K562 (cell line): ENCODE data around the gene ZNF407. TPM values are rescaled to one million over a fixed set of nuclear protein-coding genes. Genes with fewer than 3 reads are reported as not detected.

Experiments
- ATAC-seq: fragments of 200-7000 bp; cut with Tn5 transposase; 3 replicates; pipeline ENCODE4 v1.9.1; 2020; ENCODE audit warnings: moderate library complexity
- BruUV-seq: library from RNA; stranded (reverse); fragments of 400-500 nt; replicated peaks from 2 replicates; lab custom pipeline; 2021; lab: Mats Ljungman, UMichigan
- CTCF ChIA-PET: fragments of 300-600 bp; formaldehyde crosslinking; extraction: SDS; loops from one replicate; lab custom pipeline; 2021; ENCODE audit warnings: low intra/inter-chr PET ratio; lab: Yijun Ruan, JAX
- POLR2A ChIA-PET: fragments of 300-600, 350-650 bp; sonication (Branson Sonifier 250); formaldehyde crosslinking; extraction: SDS; loops from one replicate; lab custom pipeline; 2021; ENCODE audit warnings: antibody characterized with exemption, inconsistent platforms; lab: Yijun Ruan, JAX
- DNase-seq, 4 experiments: peaks; one replicate each; pipeline versions ENCODE4 v3.0.0 to v3.0.0-alpha.2; 2011 to 2018; ENCODE audit warnings: low spot score in 3 of 4, mixed read lengths in 3 of 4; ENCODE audit errors: extremely low read depth in 1 of 4
- FAIRE-seq: peaks from 2 replicates; lab custom pipeline; 2011; peaks lifted over from hg19 to GRCh38; lab: Jason Lieb, UNC
- H2AFZ ChIP-seq: 2 replicates; pipeline ENCODE4 v1.6.0; 2011; ENCODE audit warnings: low read depth, low read length, control low read depth, inconsistent platforms
- H3K27ac ChIP-seq: fragments of 200-600 bp; 3 replicates; pipeline ENCODE4 v1.8.0; 2011; ENCODE audit warnings: low read depth, mild to moderate bottlenecking, control low read depth, inconsistent platforms, low read length, moderate library complexity, mixed read lengths; ENCODE audit errors: extremely low read depth
- H3K27me3 ChIP-seq, 2 experiments: fragments of 300-600 bp in 1 of 2; 2 replicates in 1 of 2; 3 replicates in 1 of 2; pipeline versions ENCODE4 v1.6.0 to v1.8.0; 2011; ENCODE audit warnings: inconsistent platforms in 2 of 2, low read length in 2 of 2, mild to moderate bottlenecking in 1 of 2, mixed read lengths in 1 of 2, moderate library complexity in 1 of 2; ENCODE audit not compliant: control insufficient read depth in 2 of 2, insufficient read depth in 2 of 2
- H3K36me3 ChIP-seq: fragments of 300-600 bp; 3 replicates; pipeline ENCODE4 v1.8.0; 2011; ENCODE audit warnings: mild to moderate bottlenecking, low read length, inconsistent platforms; ENCODE audit not compliant: control insufficient read depth, insufficient read depth
- H3K4me1 ChIP-seq, 2 experiments: fragments of 200-600 bp in 1 of 2; replicated peaks in 1 of 2; 2 replicates in 1 of 2; 3 replicates in 1 of 2; pipeline versions ENCODE4 v1.5.1 to v1.8.0; 2011; ENCODE audit warnings: inconsistent platforms in 2 of 2, low read length in 2 of 2, mild to moderate bottlenecking in 1 of 2, mixed read lengths in 1 of 2, moderate library complexity in 1 of 2; ENCODE audit not compliant: control insufficient read depth in 2 of 2, insufficient read depth in 2 of 2
- H3K4me2 ChIP-seq: 2 replicates; pipeline ENCODE4 v1.6.1; 2011; ENCODE audit warnings: low read length, control low read depth, inconsistent platforms, mixed read lengths; ENCODE audit not compliant: insufficient read depth
- H3K4me3 ChIP-seq: fragments of 200-600 bp; sonication (generic), shearing (Covaris generic); 2 replicates; pipeline ENCODE4 v1.5.1; 2016; ENCODE audit warnings: control low read depth, inconsistent platforms
- H3K79me2 ChIP-seq: fragments of 200-600 bp; 3 replicates; pipeline ENCODE4 v1.8.0; 2011; ENCODE audit warnings: low read length, inconsistent platforms; ENCODE audit not compliant: control insufficient read depth, insufficient read depth
- H3K9ac ChIP-seq, 2 experiments: 2 replicates each; pipeline versions ENCODE4 v1.6.0 to v1.6.1; 2011; ENCODE audit warnings: low read depth in 2 of 2, low read length in 2 of 2, control low read depth in 1 of 2, inconsistent platforms in 1 of 2, mild to moderate bottlenecking in 1 of 2, mixed read lengths in 1 of 2; ENCODE audit not compliant: insufficient read depth in 1 of 2
- H3K9me1 ChIP-seq: one replicate; pipeline ENCODE4 v1.6.0; 2011; ENCODE audit warnings: inconsistent platforms, mild to moderate bottlenecking, low read length, moderate library complexity; ENCODE audit not compliant: control insufficient read depth, insufficient read depth
- H3K9me3 ChIP-seq: replicated peaks from 2 replicates; pipeline ENCODE4 v1.5.1; 2011; ENCODE audit warnings: low read depth, low read length, inconsistent platforms; ENCODE audit not compliant: control insufficient read depth, insufficient read depth
- H4K20me1 ChIP-seq: replicated peaks from 2 replicates; pipeline ENCODE4 v1.6.1; 2011; ENCODE audit warnings: low read length, inconsistent platforms, mixed read lengths; ENCODE audit not compliant: control insufficient read depth, insufficient read depth
- RBM25 ChIP-seq: fragments of 200-400 bp; formaldehyde crosslinking; IDR thresholded peaks from 2 replicates; pipeline ENCODE4 v1.6.1; 2018; ENCODE audit warnings: low read length, low read depth, moderate library complexity; ENCODE audit not compliant: severe bottlenecking
- whole genome bisulfite sequencing: fragments of 100-300 bp; shearing (Covaris generic); methylation state at CpG from one replicate; pipeline ENCODE4 v1.1.6; 2016; ENCODE audit warnings: low coverage, mixed read lengths; ENCODE audit not compliant: insufficient coverage; ENCODE audit errors: missing lambda C conversion rate; 5-methylcytosine and 5-hydroxymethylcytosine counted together
- in situ Hi-C: fragments of 300-500 bp; cut with MboI; formaldehyde crosslinking; loops from 4 replicates; pipeline ENCODE4 v1.15.0; 2018; ENCODE audit warnings: inconsistent platforms, mixed read lengths
- intact Hi-C: fragments of 100-400 bp; cut with micrococcal nuclease; formaldehyde crosslinking; loops from 2 replicates; pipeline ENCODE4 v1.14.2; 2022
- polyA plus RNA-seq, 8 experiments: library from polyadenylated mRNA; depleted of rRNA in 4 of 8; stranded (reverse) in 5 of 8; unstranded in 3 of 8; fragments of >200 nt; fragmentation: Nextera tagmentation in 2 of 8; fragmentation: Illumina TruSeq in 1 of 8; extraction: Ambion mirVana in 2 of 8; extraction: Trizol in 1 of 8; gene quantifications; 2 replicates each; pipeline versions ENCODE4 v1.2.1 to v1.2.3, GENCODE V29; 2011 to 2014; ENCODE audit warnings: inconsistent platforms in 1 of 8, missing spikeins in 1 of 8
- total RNA-seq, 7 experiments: library from RNA; depleted of rRNA in 6 of 7; stranded (reverse); fragments of >200 nt in 6 of 7; fragmentation: Illumina TruSeq in 2 of 7; extraction: Trizol in 2 of 7; gene quantifications; 2 replicates each; pipeline versions ENCODE4 v1.2.1 to v1.2.3, GENCODE V29; 2011 to 2021; ENCODE audit warnings: low replicate concordance in 1 of 7
- TF ChIP-seq, protein P1 (sequence below), 2 experiments: fragments of 450-650 bp; IDR thresholded peaks; 2 replicates each; pipeline ENCODE4 v1.6.1; 2018; ENCODE audit warnings: mild to moderate bottlenecking in 2 of 2, low read depth in 1 of 2; ENCODE audit not compliant: partially characterized antibody in 2 of 2

Gene ZNF407
- total and polyA plus RNA-seq, 9 of the 15 experiments (the other 6 are each of a cell fraction or from before 2014, with no cell fraction given), result 0.21 to 5.4 (median 2.3) TPM

DNA sequence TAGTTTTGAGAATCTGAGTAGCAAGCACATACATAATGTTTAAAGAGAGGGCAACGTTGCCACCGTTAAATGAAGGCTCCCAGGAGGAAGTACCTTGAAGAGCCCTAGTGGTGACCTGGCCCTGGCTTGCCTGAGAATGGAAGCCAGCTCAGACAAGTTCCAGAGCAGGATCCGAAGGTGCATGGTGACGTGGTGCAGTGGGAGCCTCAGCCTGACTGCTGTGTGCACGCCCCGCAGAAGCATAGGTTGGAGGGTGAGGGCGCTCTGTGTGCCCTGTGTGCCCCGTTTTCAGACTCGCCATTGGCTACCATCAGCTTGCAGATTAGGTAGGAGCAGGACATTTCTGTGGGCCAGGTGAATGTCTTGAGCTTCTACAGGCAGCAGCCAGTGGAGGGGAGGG lies 68.2 kb downstream of the ZNF407 start:
- in situ Hi-C loops (loop anchor here (25.0 kb wide), 2 partner anchors 821 to 1696 kb away; no protein-coding TSS in a partner anchor), intact Hi-C loops (no loop called here)
- H3K27me3 ChIP-seq, result no peaks in the 10 kb centered on the region
- H2AFZ ChIP-seq, result no peak overlapping the region
- H3K27ac ChIP-seq, result no peak overlapping the region
- no TSS peak for BruUV-seq
- WGBS, result 85% methylated on average over 3 of the region's 9 CpGs
- ATAC-seq (no peak), FAIRE-seq (no peak), DNase-seq (no peak)
- no peaks in the 10 kb centered on the region for H3K9me1 ChIP-seq
- H3K9ac ChIP-seq, result no peak overlapping the region; a peak in 1 of 4 replicates
- no peaks in the 10 kb centered on the region for H3K9me3 ChIP-seq
- no peak overlapping the region for H3K4me2 ChIP-seq
- no peak for TF ChIP-seq RBM25
- H3K36me3 ChIP-seq, result no peaks in the 10 kb centered on the region
- no peaks in the 10 kb centered on the region for H3K4me1 ChIP-seq
- ChIA-PET POLR2A (no interaction called here), CTCF (no interaction called here)
- no peak overlapping the region for H3K4me3 ChIP-seq
- no peaks in the 10 kb centered on the region for H4K20me1 ChIP-seq
- no peaks in the 10 kb centered on the region for H3K79me2 ChIP-seq

DNA sequence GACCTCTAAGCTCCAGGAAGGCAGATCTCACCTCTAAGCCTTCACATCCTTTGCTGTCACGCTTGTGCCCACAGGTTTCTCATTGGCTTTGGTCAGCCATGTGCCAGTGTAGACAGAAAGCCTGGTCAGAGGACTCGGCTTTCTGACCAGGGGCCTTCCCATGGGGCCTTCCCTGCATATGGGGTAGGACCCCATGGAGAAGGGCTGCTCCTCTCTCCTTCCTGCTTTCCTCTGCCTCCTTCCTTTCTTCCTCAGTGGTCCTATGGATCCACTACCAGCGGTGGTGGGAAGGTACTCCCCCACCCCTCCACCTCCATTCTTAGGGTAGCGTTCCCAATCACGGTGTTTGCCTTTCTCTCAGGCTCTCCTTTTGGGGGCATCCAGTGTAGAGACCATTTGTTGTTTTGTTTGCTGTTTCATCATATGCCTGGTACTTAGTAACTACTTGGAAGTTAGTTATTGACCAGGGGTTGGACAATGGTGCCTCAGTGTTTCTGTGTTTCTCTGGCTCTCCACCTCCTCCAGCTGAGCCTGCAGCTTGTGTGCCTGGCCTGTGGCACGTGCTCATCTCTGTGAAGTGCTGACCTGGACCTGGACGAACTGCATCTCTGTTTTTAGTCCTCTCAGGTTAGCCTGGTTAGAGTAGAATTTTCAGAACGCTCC lies 71.6 kb downstream of the ZNF407 start:
- Histone ChIP-seq H3K79me2 (no peaks in the 10 kb centered on the region), H3K4me1 (no peaks in the 10 kb centered on the region), H4K20me1 (no peaks in the 10 kb centered on the region), H3K4me3 (no peak overlapping the region), H3K27ac (no peak overlapping the region), H3K9ac (no peak overlapping the region), H3K9me3 (no peaks in the 10 kb centered on the region), H2AFZ (no peak overlapping the region), H3K27me3 (no peaks in the 10 kb centered on the region), H3K4me2 (no peak overlapping the region), H3K9me1 (no peaks in the 10 kb centered on the region), H3K36me3 (no peaks in the 10 kb centered on the region)
- intact Hi-C loops (no loop called here), in situ Hi-C loops (loop anchor here (25.0 kb wide), 2 partner anchors 818 to 1693 kb away; no protein-coding TSS in a partner anchor)
- BruUV-seq, result no TSS peak
- ChIA-PET CTCF (no interaction called here), POLR2A (interaction anchor here (0.7 kb wide), 1 partner anchor 10 kb away, joined by 3 read pairs; no protein-coding TSS in a partner anchor)
- TF ChIP-seq, protein P1, sequence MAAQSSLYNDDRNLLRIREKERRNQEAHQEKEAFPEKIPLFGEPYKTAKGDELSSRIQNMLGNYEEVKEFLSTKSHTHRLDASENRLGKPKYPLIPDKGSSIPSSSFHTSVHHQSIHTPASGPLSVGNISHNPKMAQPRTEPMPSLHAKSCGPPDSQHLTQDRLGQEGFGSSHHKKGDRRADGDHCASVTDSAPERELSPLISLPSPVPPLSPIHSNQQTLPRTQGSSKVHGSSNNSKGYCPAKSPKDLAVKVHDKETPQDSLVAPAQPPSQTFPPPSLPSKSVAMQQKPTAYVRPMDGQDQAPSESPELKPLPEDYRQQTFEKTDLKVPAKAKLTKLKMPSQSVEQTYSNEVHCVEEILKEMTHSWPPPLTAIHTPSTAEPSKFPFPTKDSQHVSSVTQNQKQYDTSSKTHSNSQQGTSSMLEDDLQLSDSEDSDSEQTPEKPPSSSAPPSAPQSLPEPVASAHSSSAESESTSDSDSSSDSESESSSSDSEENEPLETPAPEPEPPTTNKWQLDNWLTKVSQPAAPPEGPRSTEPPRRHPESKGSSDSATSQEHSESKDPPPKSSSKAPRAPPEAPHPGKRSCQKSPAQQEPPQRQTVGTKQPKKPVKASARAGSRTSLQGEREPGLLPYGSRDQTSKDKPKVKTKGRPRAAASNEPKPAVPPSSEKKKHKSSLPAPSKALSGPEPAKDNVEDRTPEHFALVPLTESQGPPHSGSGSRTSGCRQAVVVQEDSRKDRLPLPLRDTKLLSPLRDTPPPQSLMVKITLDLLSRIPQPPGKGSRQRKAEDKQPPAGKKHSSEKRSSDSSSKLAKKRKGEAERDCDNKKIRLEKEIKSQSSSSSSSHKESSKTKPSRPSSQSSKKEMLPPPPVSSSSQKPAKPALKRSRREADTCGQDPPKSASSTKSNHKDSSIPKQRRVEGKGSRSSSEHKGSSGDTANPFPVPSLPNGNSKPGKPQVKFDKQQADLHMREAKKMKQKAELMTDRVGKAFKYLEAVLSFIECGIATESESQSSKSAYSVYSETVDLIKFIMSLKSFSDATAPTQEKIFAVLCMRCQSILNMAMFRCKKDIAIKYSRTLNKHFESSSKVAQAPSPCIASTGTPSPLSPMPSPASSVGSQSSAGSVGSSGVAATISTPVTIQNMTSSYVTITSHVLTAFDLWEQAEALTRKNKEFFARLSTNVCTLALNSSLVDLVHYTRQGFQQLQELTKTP (IDR thresholded peaks at IDR 0.05; ENCODE audit: low read depth in 1 of 2, partially characterized antibody in 2 of 2), result no peak
- DNase-seq (no peak), FAIRE-seq (no peak), ATAC-seq (no peak)
- WGBS, result 21% methylated on average over 3 of the region's 8 CpGs
